Activated T-cell treated with anti-CD3 and anti-CD28 coated beads for 24 hours (primary cell): ENCODE measurements around the gene TM9SF4.

Experiments
- DNase-seq: peaks from one replicate; pipeline ENCODE4 v3.0.0-alpha.2; 2020; ENCODE audit warnings: low read depth

Gene TM9SF4

GRCh38 chr20:32127347-32127746 lies 17.8 kb downstream of the TM9SF4 start:
- DNase-seq, result no peak

DNA sequence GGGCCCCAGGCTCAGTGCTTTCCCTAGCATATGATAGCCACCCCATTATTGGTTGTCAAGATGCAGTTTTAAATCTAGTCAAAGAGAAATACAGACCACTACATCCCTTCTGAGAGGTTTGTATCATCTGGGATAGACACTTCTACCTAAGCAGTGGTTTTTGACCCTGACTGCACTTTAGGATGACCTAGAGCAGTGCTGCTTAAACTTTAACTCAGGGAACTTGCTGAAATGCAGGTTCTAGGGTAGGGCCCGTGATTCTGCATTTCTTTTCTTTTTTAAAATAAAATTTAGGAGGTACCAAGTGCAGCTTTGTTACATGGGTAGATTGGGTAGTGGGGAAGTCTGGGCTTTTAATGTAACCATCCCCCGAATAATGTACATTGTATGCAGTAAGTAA lies 18.7 kb downstream of the TM9SF4 start:
- DNase-seq, result no peak

DNA sequence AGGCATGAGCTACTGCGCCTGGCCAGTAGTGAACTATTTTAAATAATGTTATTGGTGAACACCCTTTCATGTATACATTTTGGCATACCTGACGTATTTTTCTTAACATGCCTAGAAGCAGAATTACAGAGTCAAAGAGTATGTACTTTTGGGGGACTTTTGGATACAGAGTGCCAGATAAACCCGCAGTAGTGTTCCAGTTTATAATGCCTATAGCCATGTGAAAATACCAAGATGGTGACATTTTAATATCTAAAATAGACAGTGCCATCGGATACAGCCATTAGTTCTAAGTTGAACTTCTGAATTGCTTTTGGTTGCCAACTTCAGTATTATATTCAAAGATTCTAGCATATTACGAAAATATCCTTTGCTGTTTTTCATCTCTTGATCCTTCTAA lies 20.3 kb downstream of the TM9SF4 start:
- DNase-seq, result no peak

DNA sequence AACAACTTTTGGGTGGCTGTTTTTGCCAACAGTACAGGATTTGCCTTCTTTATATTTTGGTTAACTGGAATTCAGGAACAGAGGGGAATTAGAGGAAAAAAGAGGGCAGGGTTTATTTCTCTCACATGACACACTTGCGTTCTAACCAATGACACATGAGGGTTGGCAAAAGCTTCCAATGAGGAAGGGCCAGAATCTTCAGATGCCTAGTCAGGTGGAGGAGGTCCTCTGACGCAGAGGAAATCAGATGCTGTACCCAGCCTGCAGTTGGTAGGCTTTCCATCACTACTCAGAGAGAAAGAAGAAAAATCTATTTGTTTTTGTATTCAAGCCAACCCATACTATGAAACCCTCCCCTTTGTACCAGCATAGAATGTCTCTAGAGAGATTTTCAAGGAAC lies 20.8 kb downstream of the TM9SF4 start:
- no peak for DNase-seq

- no peak for DNase-seq
Observed at GRCh38 chr20:32130965-32131364, 21.5 kb downstream of the TM9SF4 start.

DNA sequence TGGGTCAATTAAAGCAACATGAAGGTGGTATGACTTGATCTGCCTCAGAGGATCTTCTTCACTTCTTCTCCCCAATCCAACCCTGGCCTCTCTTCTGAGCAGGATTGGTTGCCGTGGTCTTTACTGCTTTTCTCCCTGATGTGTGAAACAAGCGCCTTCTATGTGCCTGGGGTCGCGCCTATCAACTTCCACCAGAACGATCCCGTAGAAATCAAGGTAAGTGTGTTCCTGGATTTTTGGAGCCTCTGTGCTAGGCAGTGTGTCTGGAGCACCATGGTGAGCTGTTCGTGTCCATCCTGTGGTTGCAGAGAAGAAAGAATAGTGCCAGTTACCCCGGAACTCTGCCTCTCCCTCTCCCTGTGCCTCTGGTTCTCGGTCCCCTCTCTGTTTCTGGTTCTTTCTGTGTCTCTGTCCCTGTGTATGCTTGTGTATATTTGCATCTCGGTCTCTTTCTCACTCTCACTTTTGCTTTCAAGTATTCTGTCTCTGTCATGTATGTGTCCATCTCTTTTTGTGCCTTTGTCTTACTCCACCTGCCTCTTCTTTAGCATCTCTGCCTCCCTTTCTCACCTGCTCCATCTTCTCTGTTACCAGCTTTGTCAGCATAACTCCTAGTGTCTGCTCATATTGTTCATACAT lies 23.5 kb downstream of the TM9SF4 start:
- DNase-seq, result no peak

DNA sequence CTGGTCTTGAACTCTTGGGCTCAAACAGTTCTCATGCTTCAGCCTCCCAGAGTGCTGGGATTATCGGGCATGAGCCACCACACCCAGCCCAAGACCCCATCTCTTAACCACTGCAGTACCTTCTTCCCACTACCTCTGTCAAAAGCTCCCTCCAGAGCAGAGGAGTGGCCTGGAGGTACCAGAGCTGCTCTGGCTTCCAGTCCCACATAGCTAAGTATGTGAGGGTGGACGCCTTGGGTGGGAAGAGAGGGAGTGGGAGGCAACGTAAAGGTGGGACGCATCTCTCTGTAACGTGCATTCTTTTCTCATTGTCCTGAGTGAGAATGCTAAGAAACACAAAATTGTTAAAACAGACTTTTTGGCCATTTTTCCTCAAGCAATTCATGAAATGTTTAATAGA lies 24.5 kb downstream of the TM9SF4 start:
- DNase-seq, result no peak

GRCh38 chr20:32135983-32136515 lies 26.5 kb downstream of the TM9SF4 start:
- DNase-seq, result no peak

- DNase-seq, result no peak
Observed at GRCh38 chr20:32138921-32139320, 29.4 kb downstream of the TM9SF4 start.

GRCh38 chr20:32139947-32140346 lies 30.4 kb downstream of the TM9SF4 start:
- no peak for DNase-seq

GRCh38 chr20:32140603-32141002 lies 31.1 kb downstream of the TM9SF4 start:
- DNase-seq, result no peak

- no peak for DNase-seq
Observed at GRCh38 chr20:32141465-32141980, 32.0 kb downstream of the TM9SF4 start.

DNA sequence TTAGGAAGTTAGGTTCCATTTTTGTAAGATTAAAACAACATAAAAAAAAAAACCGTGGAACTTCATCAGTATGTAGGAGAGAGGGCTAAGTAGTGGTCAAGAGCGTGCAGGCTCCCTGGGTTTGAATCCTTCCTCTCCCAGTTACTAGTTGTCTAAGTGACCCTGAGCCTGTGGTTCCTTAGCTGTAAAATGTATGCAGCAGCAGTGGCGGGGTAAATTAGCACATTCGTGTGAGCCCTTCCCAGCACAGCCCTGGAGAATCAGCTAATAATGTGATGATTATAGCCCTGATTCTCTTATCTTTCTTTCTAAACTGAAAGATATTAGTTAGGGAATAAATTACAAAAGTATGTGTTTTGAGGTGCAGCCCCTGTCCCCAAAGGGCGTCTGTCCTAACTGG lies 32.6 kb downstream of the TM9SF4 start:
- no peak for DNase-seq

DNA sequence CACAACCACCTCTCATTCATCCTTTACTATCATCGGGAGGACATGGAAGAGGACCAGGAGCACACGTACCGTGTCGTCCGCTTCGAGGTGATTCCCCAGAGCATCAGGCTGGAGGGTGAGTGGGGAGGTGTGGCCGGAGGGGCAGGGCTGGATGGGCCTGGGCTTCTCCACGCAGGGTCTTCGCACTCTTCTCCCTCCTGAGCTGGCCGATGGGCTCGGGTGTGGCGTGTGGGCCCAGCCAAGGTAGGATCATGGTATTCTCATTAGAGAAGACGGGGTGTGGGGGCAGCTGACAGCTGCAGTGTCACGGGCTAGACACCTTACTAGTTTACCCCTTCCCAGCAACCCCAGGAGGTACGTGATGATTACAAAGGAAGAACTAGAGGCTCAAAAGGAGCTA lies 33.5 kb downstream of the TM9SF4 start:
- DNase-seq, result no peak

DNA sequence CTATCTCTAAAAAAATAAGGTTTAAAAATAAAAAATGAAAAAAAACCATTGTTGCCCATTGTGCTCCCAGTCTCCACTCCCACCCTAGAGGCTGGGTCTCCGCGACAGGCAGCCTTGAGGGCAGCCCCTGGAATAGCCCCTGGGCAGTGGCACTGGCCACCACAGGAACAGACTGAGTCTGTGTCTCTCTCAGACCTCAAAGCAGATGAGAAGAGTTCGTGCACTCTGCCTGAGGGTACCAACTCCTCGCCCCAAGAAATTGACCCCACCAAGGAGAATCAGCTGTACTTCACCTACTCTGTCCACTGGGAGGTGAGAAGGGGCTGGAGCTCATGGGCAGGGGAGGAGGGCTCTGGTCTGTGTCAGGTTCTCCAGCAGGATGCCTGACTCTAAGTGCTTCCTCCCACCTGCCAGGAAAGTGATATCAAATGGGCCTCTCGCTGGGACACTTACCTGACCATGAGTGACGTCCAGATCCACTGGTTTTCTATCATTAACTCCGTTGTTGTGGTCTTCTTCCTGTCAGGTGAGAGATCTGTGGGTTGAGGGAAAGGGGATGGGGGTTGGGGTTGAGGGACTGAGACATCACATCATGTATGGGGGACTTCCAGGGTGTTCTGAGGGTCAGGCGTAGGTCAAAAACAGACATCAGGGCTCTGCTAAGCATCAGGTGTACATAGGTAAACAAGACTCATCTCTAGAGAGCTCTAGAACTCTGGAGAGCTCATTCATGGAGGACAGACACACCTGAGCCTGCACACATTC lies 35.6 kb downstream of the TM9SF4 start:
- DNase-seq, result no peak

GRCh38 chr20:32149566-32150170 lies 40.2 kb downstream of the TM9SF4 start:
- no peak for DNase-seq

GRCh38 chr20:32150291-32150848 lies 40.9 kb downstream of the TM9SF4 start:
- no peak for DNase-seq

- DNase-seq, result no peak
Observed at GRCh38 chr20:32152421-32153155, 43.1 kb downstream of the TM9SF4 start.

GRCh38 chr20:32153156-32153665 lies 43.7 kb downstream of the TM9SF4 start:
- no peak for DNase-seq

GRCh38 chr20:32153771-32154170 lies 44.3 kb downstream of the TM9SF4 start:
- DNase-seq, result no peak
